ENCODE measurements around the gene GPHN.
"Not testable (repeated sequence)": the region's sequence is repeated elsewhere in the genome, so short reads cannot be mapped to it uniquely, and the experiment has no call there.

The GPHN gene

GRCh38 chr14:66696326-66696725, 188.4 kb downstream of the GPHN start:
- DNase-seq = no peak

- DNase-seq = no peak
Observed at GRCh38 chr14:66698503-66698902, 190.6 kb downstream of the GPHN start.

- DNase-seq = no peak
Observed at GRCh38 chr14:66701813-66702212, 193.9 kb downstream of the GPHN start.

- DNase-seq = no peak
Observed at GRCh38 chr14:66708267-66708666, 200.3 kb downstream of the GPHN start.

DNA sequence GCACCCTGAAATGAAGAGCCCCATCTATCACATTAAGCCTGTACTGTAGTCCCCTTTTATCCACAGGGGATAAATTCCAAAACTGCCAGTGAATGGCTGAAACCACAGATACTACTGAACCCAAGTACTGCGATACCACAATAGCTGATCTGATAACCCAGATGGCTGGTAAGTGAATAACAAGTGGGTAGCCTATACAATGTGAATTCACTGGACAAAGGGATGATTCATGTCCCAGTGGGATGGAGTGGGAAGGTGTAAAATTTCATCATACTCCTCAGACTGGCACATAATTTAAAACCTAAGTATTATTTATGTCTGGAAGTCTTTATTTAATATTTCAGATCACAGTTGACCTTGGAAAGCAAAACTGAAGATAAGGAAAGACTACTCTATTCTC, 201.3 kb downstream of the GPHN start:
- no peak for DNase-seq

DNA sequence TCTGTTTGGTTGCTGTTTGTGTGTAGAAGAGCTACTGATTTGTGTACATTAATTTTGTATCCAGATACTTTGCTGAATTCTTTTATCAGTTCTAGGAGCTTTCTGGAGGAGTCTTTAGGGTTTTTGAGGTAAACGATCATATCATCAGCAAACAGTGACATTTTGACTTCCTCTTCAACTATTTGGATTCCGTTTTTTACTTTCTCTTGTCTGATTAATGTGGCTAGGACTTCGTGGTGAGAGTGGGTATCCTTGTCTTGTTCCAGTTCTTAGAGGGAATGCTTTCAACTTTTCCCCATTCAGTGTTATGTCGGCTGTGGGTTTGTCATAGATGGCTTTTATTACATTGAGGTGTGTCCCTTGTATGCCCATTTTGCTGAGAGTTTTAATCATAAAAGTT, 206.3 kb downstream of the GPHN start:
- DNase-seq = not testable (repeated sequence)

DNA sequence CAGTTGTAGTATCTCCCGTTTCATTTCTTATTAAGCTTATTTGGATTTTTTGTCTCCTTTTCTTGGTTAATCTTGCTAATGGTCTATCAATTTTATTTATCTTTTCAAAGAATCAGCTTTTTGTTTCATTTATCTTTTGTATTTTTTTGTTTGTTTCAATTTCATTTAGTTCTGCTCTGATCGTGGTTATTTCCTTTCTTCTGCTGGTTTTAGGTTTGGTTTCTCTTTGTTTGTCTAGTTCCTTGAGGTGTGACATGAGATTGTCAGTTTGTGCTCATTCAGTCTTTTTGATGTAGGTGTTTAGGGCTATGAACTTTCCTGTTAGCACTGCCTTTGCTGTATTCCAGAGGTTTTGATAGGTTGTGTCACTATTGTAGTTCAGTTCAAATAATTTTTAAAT, 207.4 kb downstream of the GPHN start:
- not testable (repeated sequence) for DNase-seq

DNA sequence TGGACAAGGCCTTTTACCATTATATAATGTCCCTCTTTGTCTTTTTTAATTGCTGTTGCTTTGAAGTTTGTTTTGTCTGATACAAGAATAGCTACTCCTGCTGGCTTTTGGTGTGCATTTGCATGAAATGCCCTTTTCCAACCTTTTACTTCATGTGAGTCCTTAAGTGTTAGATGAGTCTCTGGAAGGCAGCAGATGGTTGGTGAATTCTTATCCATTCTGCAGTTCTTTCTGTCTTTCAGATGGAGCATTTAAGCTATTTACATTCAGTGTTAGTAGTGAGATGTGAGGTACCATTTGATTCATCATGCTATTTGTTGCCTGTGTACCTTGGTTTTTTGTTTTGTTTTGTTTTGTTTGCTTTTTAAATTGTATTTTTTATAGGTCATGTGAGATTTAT, 208.3 kb downstream of the GPHN start:
- no peak for DNase-seq

DNA sequence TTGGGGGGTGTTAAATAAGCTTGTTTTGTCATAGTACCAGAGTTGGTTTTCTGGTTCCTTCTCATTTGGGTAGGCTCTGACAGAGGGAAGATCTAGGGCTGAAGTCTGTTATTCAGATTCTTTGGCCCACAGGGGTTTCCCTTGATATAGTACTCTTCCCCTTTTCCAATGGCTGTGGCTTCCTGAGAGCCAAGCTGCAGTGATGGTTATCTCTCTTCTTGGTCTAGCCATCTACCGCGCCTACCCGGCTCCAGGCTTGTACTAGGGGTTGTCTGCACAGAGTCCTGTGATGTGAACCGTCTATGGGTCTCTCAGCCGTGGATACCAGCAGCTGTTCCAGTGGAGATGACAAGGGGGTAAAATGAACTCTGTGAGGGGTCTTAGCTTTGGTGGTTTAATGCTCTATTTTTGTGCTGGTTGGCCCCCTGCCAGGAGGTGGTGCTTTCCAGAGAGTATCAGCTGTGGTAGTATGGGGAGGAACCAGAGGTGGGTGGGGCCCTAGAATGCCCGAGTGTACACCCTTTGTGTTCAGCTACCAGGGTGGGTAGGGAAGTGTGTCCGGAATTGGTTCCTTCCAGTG, 209.7 kb downstream of the GPHN start:
- DNase-seq = no peak

DNA sequence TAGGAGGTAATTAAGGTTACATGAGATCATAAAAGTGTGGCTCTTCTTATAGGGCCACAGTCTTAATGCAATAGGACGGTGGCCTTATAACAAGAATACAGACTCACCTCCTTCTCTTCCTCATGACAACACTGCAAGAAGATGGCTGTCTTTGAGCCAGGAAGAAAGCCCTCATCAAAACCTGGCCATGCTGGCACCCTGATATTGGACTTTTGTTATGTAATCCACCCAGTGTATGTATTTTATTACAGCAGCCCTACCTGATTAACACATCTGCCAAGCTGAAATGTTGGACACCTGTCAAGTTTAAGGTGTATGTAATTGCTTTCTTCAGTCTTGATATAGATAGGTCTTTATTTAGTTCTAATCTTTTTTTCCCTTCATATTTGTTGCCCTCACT, 217.0 kb downstream of the GPHN start:
- no peak for DNase-seq

GRCh38 chr14:66731298-66731697, 223.4 kb downstream of the GPHN start:
- DNase-seq = not testable (repeated sequence)

GRCh38 chr14:66735853-66736252, 227.9 kb downstream of the GPHN start:
- DNase-seq = no peak

DNA sequence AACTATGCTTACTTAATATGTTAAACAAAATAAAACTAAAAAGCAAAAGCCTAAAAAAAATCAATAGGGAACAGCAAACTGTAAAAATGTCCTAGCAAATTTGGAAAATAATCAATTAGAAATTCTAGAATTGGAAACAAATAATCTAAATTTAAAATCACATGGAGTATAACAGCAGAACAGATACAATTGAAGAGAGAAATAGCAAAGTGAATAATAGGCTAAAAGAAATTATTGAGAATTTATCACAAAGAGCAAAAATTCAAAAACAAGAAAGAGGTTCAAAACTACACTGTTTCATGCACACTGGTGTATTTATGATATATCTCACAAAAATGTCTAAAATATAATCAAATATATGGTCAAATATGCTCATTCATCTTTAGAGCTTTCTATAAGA, 231.9 kb downstream of the GPHN start:
- no peak for DNase-seq

DNA sequence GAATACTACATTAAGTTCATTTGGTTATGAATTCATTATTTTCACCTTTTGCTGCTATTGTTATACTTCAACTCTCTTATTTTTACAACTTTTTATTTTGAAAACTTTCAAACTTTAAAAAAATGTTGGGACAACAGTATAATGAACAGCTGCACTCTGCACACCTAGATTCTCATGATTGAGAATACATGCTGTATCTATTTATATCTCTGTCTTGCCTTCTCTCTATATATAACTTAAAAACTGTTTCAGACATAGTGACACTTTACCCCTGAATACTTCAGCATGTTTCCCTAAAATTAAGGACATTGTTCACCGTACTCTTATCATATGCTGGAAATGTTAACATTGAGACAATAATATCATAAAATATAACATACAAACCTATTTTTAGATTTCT, 237.1 kb downstream of the GPHN start:
- DNase-seq = no peak

DNA sequence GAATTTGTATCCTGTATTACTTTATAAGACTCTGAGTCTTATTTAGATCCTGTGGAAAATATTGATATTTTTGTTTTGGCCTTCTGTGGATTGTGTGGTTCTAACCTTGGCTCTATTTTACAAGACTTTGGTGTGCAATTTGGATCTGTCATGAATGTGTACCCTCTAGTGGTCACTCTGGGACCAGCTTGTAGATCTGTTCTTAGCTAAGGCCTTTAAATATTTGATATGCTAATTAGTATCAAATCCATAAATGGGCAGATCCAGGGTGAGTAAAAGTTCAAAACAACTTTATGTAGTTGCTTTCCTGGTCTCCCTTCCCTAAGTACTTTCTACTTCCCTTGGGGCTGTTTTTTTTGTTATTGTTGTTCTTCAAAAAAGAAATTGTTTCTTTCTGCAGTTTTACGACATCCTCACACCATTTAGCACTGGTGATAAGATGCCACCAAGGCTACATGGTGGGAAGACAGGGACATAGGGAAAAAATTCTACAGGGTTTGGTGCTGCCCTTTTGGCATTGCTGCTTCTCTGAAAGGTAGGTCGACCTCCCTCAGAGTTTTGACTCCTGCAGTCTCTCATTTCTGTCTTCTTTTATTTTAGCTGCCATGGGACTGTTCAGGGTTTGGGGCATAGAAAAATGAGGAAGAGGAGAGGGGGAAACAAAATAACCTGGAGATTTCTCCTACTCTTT, 238.5 kb downstream of the GPHN start:
- DNase-seq = no peak

DNA sequence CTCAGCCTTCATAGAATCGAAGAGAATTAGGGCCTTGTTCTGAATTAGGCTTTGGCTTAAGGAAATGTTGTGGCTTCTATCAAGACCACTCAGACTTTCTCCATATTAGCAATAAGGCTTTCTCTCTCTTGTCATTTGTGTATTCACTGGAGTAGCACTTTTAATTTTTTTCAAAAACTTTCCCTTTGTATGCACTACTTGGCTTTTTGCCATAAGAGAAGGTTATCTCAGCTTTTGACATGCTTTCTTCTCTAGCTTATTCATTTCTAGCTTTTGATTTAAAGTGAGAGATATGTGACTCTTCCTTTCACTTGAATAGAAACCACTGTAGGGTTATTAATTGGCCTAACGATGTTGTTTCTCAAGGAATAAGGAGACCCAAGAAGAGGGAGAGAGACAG, 244.2 kb downstream of the GPHN start:
- DNase-seq = no peak

DNA sequence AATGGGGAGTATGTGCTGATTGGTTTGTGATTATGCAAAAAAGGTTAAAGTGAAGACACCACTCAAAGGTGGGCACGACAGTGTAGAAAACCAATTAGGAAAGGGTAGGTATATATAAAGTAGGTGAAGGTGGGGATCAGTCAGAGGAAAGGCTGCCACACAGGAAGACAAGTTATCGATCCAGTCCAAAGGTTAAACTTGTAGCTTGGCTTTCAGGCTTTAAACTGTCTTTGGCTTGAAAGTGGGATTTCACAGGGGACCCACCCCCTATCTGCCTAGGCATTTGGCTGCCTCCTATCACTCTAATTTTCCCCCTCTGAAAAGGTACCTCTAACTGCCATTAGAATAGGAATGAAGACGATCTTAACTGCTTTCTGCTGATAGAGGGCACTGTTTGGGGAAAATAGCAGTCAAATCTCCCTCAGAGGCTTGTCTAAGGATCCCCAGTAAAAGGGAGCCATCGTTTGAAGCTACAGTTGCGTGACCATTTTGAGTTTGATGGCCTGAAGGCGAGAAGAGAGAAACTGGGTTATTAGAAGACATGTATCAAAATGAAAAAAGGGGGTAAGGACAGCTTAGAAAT, 250.2 kb downstream of the GPHN start:
- no peak for DNase-seq

DNA sequence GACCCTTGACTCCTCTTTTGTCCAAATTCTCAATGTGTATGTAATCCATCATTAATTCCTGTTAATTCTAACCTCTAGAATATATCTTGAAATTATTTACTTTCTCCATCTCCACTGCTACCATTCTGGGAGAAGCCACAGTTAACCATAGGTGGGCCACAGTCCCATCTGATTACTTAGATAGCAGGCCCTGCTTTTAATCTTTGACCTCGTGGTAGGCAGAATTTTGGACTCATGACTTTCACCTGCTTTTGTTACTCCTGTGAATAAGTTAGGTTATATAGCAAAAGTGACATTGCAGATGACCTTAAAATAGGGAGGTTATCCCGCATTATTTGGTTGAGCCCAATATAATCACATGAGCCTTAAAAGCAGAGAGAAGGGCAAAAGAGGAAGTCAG, 264.2 kb downstream of the GPHN start:
- DNase-seq = no peak

DNA sequence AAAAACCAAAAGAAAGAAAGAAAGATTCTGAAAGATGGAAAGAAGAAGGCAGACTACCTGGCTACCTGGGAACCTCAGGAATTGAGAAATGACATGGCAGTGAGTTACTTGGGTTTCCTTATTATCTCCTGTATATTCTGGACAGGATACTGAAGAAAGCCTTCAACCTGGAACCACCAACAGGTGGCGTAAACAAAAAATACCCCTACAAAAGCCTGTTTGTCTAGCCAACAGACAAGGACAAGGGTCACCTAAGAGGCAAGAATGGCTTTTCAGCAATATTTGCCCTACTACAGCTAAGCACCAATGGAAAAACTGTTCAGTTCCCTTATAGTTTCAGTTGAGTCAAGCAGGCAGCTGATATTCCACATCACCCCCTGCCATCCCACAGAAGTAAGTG, 274.9 kb downstream of the GPHN start:
- no peak for DNase-seq

GRCh38 chr14:66790101-66790500, 282.2 kb downstream of the GPHN start:
- DNase-seq = no peak

GRCh38 chr14:66802962-66803361, 295.0 kb downstream of the GPHN start:
- no peak for DNase-seq

GRCh38 chr14:66804141-66804540, 296.2 kb downstream of the GPHN start:
- DNase-seq = no peak

DNA sequence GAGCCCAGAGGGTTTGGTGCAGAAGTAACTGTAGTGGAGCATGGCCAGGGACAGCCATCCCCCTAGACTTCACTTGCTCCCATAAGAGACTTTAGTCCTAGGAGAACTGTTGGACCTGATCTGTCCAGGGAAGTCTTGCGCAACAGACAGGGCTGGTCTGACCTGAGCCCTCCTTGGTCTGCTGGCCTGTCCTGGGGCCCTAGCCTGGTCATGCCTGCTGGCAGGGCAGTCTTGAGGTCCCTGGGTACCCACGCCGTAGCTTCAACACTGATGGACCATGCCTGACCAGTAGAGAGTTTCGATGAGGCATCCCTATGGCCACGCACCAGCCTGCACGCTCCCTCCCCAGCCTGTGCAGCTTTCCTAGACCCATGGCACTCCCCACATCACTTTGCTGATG, 305.7 kb downstream of the GPHN start:
- no peak for DNase-seq

GRCh38 chr14:66815687-66816086, 307.7 kb downstream of the GPHN start:
- DNase-seq = no peak

DNA sequence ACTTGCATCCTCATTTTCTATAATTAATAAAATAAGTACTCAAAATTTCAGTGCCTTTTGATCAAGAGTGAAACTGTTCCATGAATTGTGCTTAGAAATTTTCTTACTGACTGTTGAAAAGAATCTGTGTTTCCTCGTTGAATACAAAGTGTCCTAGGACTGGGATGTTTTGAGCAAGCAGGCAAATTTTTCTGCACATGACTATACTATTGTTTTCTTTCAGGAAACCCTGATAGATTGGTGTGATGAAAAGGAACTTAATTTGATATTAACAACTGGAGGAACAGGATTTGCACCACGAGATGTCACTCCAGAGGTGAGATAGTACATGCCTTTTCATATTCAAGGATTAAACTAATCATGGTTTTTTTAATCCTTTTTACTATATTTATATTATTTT, 316.3 kb downstream of the GPHN start:
- DNase-seq = no peak

Measured in NCI-H1092 treated with DMSO at 0.1 percent for 48 hours (cell line).